ENCODE results near the gene NAXE. TPM values are rescaled to one million over a fixed set of nuclear protein-coding genes. Genes with fewer than 3 reads are reported as not detected.

The NAXE gene
- 35.4 and 46.0 TPM in 2 replicates for polyA plus RNA-seq

DNA sequence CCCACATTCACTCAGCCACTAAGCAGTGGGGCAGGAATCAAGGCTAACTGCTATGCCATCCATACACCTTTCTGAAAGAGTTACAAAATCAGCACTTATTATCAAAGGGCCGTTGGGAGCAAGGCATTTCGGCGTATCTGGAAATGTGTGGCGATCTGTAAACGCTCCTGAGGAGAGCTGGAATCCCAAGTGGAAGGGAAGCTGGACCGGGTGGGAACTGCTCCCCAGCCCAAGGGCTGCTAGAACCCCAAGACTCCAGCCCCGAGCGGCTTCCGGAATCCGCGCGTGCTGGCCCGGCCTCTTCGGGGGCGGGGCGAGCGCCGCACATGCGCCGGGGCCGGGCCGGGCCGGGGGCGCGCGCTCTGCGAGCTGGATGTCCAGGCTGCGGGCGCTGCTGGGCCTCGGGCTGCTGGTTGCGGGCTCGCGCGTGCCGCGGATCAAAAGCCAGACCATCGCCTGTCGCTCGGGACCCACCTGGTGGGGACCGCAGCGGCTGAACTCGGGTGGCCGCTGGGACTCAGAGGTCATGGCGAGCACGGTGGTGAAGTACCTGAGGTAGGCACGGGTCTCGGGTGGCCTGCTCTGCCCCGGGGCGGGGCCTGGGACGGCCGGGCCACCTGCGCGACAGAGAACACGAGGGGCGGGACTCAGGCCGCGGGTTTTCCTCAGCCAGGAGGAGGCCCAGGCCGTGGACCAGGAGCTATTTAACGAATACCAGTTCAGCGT is at the start of gene NAXE:
Gene NAXE (plus strand): TSS at position 345 of the 726 bp plus-strand sequence. CDS start 29 bp downstream, at position 374.

DNA sequence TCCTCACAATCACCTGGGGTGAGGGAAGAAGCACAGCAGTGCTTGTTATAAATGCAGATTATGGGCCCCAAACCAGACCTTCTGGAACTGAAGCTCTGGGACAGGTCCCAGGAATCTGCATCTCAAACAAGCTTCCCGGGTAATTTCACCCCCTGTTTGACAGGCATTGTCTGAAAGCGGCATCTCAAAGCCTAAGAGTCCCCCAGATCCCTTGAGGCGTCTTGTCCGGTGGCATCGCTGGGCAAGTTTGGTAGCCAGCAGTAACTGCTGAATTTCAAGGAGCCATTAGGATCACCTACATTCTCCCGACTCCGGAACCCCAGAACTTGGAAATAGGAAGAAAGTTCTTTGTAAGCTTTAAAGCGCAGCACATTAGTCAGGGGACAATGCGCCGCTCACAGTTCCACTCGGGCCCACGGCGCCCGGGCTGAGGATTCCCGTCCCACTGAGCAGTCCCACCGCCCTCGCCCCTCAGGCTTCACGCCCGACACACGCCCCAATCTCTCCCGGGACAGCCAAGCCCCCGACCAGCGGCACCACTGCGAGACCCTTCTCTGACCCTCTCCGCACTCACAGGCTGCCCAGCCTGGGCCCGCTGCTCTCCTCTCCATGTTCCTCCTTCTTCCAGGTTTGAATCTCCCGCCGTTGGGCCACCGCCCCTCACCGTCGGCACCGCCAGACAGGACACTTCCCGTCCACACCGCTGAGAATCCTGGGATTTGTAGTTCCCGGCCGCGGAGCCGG is 19.5 kb upstream of the NAXE start, which contains the start of gene IQGAP3:
Gene IQGAP3 (minus strand): TSS at position 647 of the 744 bp plus-strand sequence. CDS start 36 bp downstream, at position 611.

DNA sequence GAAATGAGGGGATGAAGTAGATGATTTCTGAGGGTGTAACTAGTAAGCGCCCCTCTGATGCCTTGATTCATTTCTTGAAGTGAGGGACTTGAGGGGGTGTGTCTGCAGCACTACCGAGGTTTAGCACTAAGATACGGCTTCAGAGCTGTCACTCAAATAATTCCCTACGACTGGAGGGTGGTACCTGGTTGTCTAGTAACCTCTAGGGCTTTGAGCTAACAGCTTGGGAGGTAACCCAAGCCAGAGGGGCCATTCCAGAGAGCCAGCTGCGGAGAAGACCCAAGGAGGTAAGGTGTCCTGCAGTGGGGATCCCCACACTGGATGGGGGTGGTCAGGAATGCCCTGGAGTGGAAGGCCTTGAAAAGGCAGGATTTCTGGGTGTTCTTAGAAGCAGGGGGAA is 12.1 kb upstream of the NAXE start, which contains the start of gene TTC24:
Gene TTC24 (plus strand): TSS at position 252 of the 400 bp plus-strand sequence. CDS start 1,642 bp downstream, outside the sequence.

DNA sequence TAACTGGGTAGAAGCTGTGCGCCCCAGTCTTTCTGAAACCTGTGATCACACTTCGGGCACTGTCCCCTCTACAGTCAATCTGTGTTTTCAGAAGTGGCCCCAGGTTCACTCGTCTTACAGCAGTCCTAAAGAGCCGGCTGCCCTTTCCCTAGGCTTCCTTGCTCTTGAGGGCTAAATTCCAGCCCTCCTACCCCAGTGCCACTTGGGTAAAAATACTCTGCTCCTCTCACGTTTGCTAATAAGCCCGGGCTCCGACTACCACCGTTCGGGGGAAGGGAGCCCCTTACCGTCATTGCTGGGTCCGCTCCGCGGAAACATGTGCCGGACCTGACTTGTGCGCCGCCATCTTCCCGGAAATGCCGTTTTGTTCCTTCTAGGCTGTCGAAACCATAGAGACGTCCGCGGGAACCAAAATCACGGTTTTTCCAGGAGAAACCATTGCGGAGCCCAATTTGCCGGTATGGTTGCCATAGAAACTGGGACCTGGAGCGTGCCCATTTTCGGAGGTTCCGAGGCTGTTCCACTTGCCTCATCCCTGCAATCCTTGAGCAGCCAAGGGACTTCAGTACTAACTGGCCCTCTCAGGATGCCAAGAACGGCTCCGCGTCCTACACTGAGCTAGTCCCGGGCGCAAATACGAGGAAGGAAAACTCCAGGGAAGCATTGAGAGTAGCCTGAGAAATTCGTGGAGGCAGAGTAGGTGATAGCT is 9.7 kb downstream of the NAXE start, which contains the start of gene GPATCH4:
Gene GPATCH4 (minus strand): TSS at position 358 of the 709 bp plus-strand sequence.

DNA sequence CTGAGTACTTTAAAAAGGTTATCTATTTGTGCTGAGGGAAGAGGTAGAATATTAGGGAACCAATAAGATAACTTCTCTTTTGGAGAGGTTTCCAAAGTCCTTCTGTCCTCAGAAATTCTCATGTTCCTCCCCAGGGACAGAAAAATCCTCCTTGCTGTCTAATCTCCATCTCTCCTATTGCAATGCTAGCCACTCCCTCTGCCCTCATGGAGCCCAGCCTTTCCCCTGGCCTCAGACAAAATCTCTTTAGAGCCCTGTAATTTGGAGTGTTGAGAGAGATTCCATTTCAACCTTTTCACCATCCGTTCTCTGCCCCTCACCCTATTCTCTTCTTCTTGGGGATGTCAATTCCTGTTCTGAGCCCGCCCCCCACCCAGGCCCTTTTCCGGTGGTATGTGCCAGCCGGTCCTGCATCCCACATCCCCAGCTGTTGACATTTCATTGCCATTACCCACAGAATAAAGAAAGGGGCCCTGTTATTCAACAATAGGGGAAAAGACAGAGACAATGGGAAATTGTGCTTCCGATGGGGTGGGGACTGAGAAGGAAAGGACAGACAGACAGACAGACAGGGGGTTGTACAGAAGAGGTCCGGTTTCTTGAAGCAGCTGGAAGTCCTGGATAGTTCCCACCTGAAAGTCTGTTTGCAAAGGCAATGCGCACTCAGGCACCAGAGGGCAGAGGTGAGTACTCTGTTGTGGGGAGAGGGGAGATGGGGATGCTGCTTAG is 27.4 kb downstream of the NAXE start, which contains the start of gene HAPLN2:
Gene HAPLN2 (plus strand): TSS at position 563 of the 729 bp plus-strand sequence. CDS start 4,076 bp downstream, outside the sequence.

DNA sequence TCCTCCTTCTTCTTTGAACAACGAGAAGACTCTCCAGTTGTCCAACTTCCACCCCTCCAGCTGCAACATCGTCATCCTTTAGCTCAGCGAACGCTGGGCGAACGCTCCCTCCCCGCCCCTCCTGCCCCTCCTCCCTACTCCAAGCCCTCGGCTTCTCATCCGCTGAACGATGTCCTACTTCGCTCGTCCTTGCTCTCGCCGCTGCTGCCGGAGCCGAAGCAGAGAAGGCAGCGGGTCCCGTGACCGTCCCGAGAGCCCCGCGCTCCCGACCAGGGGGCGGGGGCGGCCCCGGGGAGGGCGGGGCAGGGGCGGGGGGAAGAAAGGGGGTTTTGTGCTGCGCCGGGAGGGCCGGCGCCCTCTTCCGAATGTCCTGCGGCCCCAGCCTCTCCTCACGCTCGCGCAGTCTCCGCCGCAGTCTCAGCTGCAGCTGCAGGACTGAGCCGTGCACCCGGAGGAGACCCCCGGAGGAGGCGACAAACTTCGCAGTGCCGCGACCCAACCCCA is 50.2 kb downstream of the NAXE start, which contains the start of gene BCAN:
Gene BCAN (plus strand): TSS at position 357 of the 504 bp plus-strand sequence. CDS start 3,938 bp downstream, outside the sequence.

Other genes with a start within 250 kb of the NAXE start
- gene RHBG, start 222.6 kb upstream of the NAXE start, polyA plus RNA-seq: not detected in 2 replicates
- gene MEF2D, start 91.0 kb upstream of the NAXE start, polyA plus RNA-seq: 2.1 and 3.2 TPM in 2 replicates
- 0.07 and 0.09 TPM in 2 replicates for gene IQGAP3, start 19.2 kb upstream of the NAXE start, polyA plus RNA-seq
- gene TTC24, start 12.1 kb upstream of the NAXE start, polyA plus RNA-seq: not detected in 2 replicates
- 46.2 and 58.6 TPM in 2 replicates for gene GPATCH4, start 9.7 kb downstream of the NAXE start, polyA plus RNA-seq
- gene HAPLN2, start 27.6 kb downstream of the NAXE start, polyA plus RNA-seq: not detected in 2 replicates
- gene BCAN, start 50.3 kb downstream of the NAXE start, polyA plus RNA-seq: 11.1 and 13.8 TPM in 2 replicates
- 1.4 and 2.3 TPM in 2 replicates for gene NES, start 85.6 kb downstream of the NAXE start, polyA plus RNA-seq
- 0.40 TPM in 1 of 2 replicates, not detected in the other for gene CRABP2, start 113.8 kb downstream of the NAXE start, polyA plus RNA-seq
- gene METTL25B, start 136.7 kb downstream of the NAXE start, polyA plus RNA-seq: 3.2 and 7.9 TPM in 2 replicates
- gene ISG20L2, start 137.0 kb downstream of the NAXE start, polyA plus RNA-seq: 1.8 and 2.5 TPM in 2 replicates
- 33.8 and 58.2 TPM in 2 replicates for gene MRPL24, start 149.3 kb downstream of the NAXE start, polyA plus RNA-seq
- gene HDGF, start 159.9 kb downstream of the NAXE start, polyA plus RNA-seq: 21.2 and 24.3 TPM in 2 replicates
- gene PRCC, start 175.8 kb downstream of the NAXE start, polyA plus RNA-seq: 17.6 and 22.9 TPM in 2 replicates
- not detected in 2 replicates for gene SH2D2A, start 225.1 kb downstream of the NAXE start, polyA plus RNA-seq